Suprapubic skin (tissue), 4 donors: Measurements from ENCODE around the gene CCDC184.

ENCODE experiments used
- POLR2A ChIP-seq, 2 donors: fragments of 450-650 bp; IDR thresholded peaks; one replicate each; pipeline ENCODE4 v1.6.1; 2017; ENCODE audit warnings: antibody characterized with exemption in 2 of 2, mild to moderate bottlenecking in 2 of 2, moderate library complexity in 2 of 2
- POLR2AphosphoS5 ChIP-seq, 3 donors: sonication (generic); formaldehyde crosslinking; IDR thresholded peaks; one replicate each; pipeline ENCODE4 v1.6.1; 2017; ENCODE audit warnings: antibody characterized with exemption in 3 of 3

DNA sequence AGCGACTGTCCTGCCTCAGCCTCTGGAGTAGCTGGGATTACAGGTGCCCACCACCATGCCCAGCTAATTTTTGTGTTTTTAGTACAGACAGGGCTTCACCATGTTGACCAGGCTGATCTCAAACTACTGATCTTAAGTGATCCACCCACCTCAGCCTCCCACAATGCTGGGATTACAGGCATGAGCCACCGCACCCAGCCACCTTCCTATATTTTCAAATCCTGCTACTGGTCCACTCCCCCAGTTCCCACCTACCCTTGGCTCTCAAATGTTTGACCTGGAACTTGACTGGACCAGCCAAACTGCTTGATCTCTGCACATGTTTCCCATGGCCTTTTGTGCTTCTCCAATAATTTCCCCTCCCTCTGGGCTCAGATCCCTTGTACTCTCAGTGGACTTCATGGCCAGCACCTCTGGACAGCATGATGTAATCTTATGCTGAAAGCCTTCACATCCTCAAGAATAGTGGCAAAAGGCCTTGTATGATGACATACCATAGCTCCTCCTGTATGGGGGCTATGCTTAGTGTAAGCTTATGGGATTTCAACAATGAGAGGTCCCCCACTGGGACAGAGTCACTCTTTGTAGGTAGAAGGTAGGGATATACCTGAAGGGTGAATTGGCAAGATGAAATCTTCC lies 2.5 kb upstream of the CCDC184 start:
- TF ChIP-seq POLR2A (IDR thresholded peaks at IDR 0.05) = no peak
- TF ChIP-seq POLR2AphosphoS5 (IDR thresholded peaks at IDR 0.05) = no peak
